A549 (cell line): ENCODE measurements around the gene METRNL.

ENCODE experiments used
- BHLHE40 ChIP-seq: IDR thresholded peaks from 2 replicates; pipeline ENCODE4 v1.6.1; 2012; ENCODE audit warnings: low read depth, low read length, inconsistent platforms
- EP300 ChIP-seq, 2 experiments: fragments of >200 bp; sonication (Bioruptor Twin); formaldehyde crosslinking; IDR thresholded peaks; 2 replicates in 1 of 2; 3 replicates in 1 of 2; pipeline ENCODE4 v1.6.1; 2016 to 2017
- FOSL2 ChIP-seq, 2 experiments: fragments of 450-650 bp in 1 of 2; fragments of >200 bp in 1 of 2; sonication (Bioruptor Twin) in 1 of 2; formaldehyde crosslinking; IDR thresholded peaks; 2 replicates each; pipeline versions ENCODE4 v1.5.0 to v1.6.1; 2016 to 2020; ENCODE audit warnings: mild to moderate bottlenecking in 1 of 2, moderate library complexity in 1 of 2
- HOXA7 ChIP-seq: fragments of 250-450 bp; sonication (Bioruptor Pico); IDR thresholded peaks from 2 replicates; pipeline ENCODE4 v1.5.0; 2020; ENCODE audit warnings: mild to moderate bottlenecking, moderate library complexity
- MAZ ChIP-seq: fragments of 150-350 bp; IDR thresholded peaks from 2 replicates; pipeline ENCODE4 v1.6.1; 2014; ENCODE audit warnings: antibody characterized with exemption, low read depth, low read length, borderline replicate concordance
- PBX3 ChIP-seq: IDR thresholded peaks from 2 replicates; pipeline ENCODE4 v1.6.1; 2012
- POLR2A ChIP-seq: IDR thresholded peaks from 2 replicates; pipeline ENCODE4 v1.6.1; 2012; ENCODE audit warnings: mild to moderate bottlenecking, low read length
- SMC3 ChIP-seq: fragments of >200 bp; sonication (Bioruptor Twin); formaldehyde crosslinking; IDR thresholded peaks from 3 replicates; pipeline ENCODE4 v1.6.1; 2018; ENCODE audit warnings: inconsistent platforms
- ZC3H11A ChIP-seq: fragments of 450-650 bp; IDR thresholded peaks from 2 replicates; pipeline ENCODE4 v1.6.1; 2014; ENCODE audit warnings: antibody characterized with exemption, mild to moderate bottlenecking
- TF ChIP-seq, protein P1 (sequence below): fragments of >200 bp; sonication (Bioruptor Twin); formaldehyde crosslinking; IDR thresholded peaks from 3 replicates; pipeline ENCODE4 v1.5.1; 2016
- TF ChIP-seq, protein P2 (sequence below): fragments of 150-350 bp; IDR thresholded peaks from 2 replicates; pipeline ENCODE4 v1.6.1; 2014; ENCODE audit warnings: low read depth, mild to moderate bottlenecking, low read length

GRCh38 chr17:83127431-83128160 lies 48.2 kb downstream of the METRNL start:
- TF ChIP-seq SMC3 (no peak), ZC3H11A (no peak), FOSL2 (IDR thresholded peaks at IDR 0.05) (no peak), FOSL2 (CRISPR knock-in tag; IDR thresholded peaks at IDR 0.05) (no peak), PBX3 (no peak), EP300 (IDR thresholded peaks at IDR 0.05) (no peak), HOXA7 (CRISPR knock-in tag) (no peak), BHLHE40 (no peak), MAZ (no peak), POLR2A (no peak)
- TF ChIP-seq, protein P1, sequence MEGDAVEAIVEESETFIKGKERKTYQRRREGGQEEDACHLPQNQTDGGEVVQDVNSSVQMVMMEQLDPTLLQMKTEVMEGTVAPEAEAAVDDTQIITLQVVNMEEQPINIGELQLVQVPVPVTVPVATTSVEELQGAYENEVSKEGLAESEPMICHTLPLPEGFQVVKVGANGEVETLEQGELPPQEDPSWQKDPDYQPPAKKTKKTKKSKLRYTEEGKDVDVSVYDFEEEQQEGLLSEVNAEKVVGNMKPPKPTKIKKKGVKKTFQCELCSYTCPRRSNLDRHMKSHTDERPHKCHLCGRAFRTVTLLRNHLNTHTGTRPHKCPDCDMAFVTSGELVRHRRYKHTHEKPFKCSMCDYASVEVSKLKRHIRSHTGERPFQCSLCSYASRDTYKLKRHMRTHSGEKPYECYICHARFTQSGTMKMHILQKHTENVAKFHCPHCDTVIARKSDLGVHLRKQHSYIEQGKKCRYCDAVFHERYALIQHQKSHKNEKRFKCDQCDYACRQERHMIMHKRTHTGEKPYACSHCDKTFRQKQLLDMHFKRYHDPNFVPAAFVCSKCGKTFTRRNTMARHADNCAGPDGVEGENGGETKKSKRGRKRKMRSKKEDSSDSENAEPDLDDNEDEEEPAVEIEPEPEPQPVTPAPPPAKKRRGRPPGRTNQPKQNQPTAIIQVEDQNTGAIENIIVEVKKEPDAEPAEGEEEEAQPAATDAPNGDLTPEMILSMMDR: no peak
- TF ChIP-seq, protein P2, sequence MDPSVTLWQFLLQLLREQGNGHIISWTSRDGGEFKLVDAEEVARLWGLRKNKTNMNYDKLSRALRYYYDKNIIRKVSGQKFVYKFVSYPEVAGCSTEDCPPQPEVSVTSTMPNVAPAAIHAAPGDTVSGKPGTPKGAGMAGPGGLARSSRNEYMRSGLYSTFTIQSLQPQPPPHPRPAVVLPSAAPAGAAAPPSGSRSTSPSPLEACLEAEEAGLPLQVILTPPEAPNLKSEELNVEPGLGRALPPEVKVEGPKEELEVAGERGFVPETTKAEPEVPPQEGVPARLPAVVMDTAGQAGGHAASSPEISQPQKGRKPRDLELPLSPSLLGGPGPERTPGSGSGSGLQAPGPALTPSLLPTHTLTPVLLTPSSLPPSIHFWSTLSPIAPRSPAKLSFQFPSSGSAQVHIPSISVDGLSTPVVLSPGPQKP: no peak
